Esophagus squamous epithelium (tissue), 4 donors: ENCODE results near the gene BEND7.

ENCODE experiments used
- POLR2A ChIP-seq, 4 donors: fragments of 450-650 bp; IDR thresholded peaks; one replicate each; pipeline ENCODE4 v1.6.1; 2017; ENCODE audit warnings: antibody characterized with exemption in 4 of 4, mild to moderate bottlenecking in 4 of 4, moderate library complexity in 3 of 4
- TF ChIP-seq, protein P1 (sequence below), 6 experiments: fragments of 450-650 bp in 4 of 6; fragments of 200-600 bp in 2 of 6; sonication (generic) in 2 of 6; IDR thresholded peaks; one replicate each; pipeline ENCODE4 v1.5.1; 2016 to 2019; ENCODE audit warnings: antibody characterized with exemption in 6 of 6, mild to moderate bottlenecking in 4 of 6, moderate library complexity in 4 of 6

DNA sequence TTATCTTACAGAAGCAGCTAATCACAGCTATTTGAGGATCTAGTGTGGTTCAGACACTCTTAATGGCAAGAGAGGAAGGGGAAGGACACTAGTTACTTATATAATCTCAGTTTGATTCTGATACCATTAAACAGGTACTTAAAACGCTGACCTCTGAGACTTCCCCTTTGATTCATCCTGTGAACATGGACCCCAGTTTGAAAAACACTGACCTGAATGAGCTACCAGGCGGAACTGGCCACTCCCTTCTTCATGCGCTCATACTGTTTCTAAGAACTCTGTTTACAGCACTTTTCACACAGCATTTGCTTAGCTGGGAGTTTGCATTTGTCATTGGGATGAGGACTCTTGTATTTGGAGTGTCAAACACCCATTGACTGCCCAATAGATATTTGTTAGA is 45.7 kb downstream of the BEND7 start:
- TF ChIP-seq, protein P1, sequence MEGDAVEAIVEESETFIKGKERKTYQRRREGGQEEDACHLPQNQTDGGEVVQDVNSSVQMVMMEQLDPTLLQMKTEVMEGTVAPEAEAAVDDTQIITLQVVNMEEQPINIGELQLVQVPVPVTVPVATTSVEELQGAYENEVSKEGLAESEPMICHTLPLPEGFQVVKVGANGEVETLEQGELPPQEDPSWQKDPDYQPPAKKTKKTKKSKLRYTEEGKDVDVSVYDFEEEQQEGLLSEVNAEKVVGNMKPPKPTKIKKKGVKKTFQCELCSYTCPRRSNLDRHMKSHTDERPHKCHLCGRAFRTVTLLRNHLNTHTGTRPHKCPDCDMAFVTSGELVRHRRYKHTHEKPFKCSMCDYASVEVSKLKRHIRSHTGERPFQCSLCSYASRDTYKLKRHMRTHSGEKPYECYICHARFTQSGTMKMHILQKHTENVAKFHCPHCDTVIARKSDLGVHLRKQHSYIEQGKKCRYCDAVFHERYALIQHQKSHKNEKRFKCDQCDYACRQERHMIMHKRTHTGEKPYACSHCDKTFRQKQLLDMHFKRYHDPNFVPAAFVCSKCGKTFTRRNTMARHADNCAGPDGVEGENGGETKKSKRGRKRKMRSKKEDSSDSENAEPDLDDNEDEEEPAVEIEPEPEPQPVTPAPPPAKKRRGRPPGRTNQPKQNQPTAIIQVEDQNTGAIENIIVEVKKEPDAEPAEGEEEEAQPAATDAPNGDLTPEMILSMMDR (IDR thresholded peaks at IDR 0.05), result no peak
- no peak for TF ChIP-seq POLR2A (IDR thresholded peaks at IDR 0.05)
